Spleen (tissue), 13 donors: ENCODE measurements around the gene IL1RAPL2. TPM values are rescaled to one million over a fixed set of nuclear protein-coding genes. Genes with fewer than 3 reads are reported as not detected.
"Not testable (repeated sequence)": the region's sequence is repeated elsewhere in the genome, so short reads cannot be mapped to it uniquely, and the experiment has no call there.

Experiments
- DNase-seq: peaks from one replicate; pipeline ENCODE4 v3.0.0-alpha.2; 2020
- H3K27ac ChIP-seq, 8 donors: fragments of 200-600 bp; sonication (generic) in 7 of 8; 1 replicate in 4 of 8; 2 replicates in 4 of 8; pipeline versions ENCODE4 v1.5.0 to v1.8.0; 2016 to 2021; ENCODE audit warnings: inconsistent platforms in 4 of 8, mild to moderate bottlenecking in 4 of 8, moderate library complexity in 1 of 8
- H3K27me3 ChIP-seq, 7 donors: fragments of 200-600 bp; sonication (generic) in 6 of 7; replicated peaks in 1 of 7; 1 replicate in 4 of 7; 2 replicates in 3 of 7; pipeline versions ENCODE4 v1.5.0 to v1.8.0; 2016 to 2021; ENCODE audit warnings: inconsistent platforms in 3 of 7, mild to moderate bottlenecking in 1 of 7
- H3K36me3 ChIP-seq, 6 donors: fragments of 200-600 bp; sonication (generic) in 5 of 6; 1 replicate in 4 of 6; 2 replicates in 2 of 6; pipeline versions ENCODE4 v1.5.0 to v1.8.0; 2016 to 2021; ENCODE audit warnings: inconsistent platforms in 2 of 6
- H3K4me1 ChIP-seq, 6 donors: fragments of 200-600 bp; sonication (generic) in 5 of 6; 1 replicate in 3 of 6; 2 replicates in 3 of 6; pipeline versions ENCODE4 v1.5.0 to v1.8.0; 2016 to 2021; ENCODE audit warnings: inconsistent platforms in 3 of 6
- H3K4me3 ChIP-seq, 8 donors: fragments of 200-600 bp; sonication (generic) in 7 of 8; 1 replicate in 4 of 8; 2 replicates in 4 of 8; pipeline versions ENCODE4 v1.5.0 to v1.8.0; 2016 to 2021; ENCODE audit warnings: inconsistent platforms in 4 of 8, mild to moderate bottlenecking in 4 of 8, moderate library complexity in 2 of 8
- H3K9me3 ChIP-seq, 8 donors: fragments of 200-600 bp; sonication (generic) in 7 of 8; 1 replicate in 4 of 8; 2 replicates in 4 of 8; pipeline versions ENCODE4 v1.5.0 to v1.8.0; 2016 to 2021; ENCODE audit warnings: inconsistent platforms in 4 of 8
- POLR2A ChIP-seq, 3 donors: fragments of 450-650 bp; IDR thresholded peaks; one replicate each; pipeline ENCODE4 v1.5.1; 2017; ENCODE audit warnings: antibody characterized with exemption in 3 of 3, mild to moderate bottlenecking in 1 of 3
- POLR2AphosphoS5 ChIP-seq, 3 donors: sonication (generic); formaldehyde crosslinking; IDR thresholded peaks; one replicate each; pipeline ENCODE4 v1.5.1; 2017; ENCODE audit warnings: antibody characterized with exemption in 3 of 3
- WGBS, 5 donors: extraction: QIAGEN DNeasy Blood & Tissue Kit in 3 of 5; methylation state at CpG; one replicate each; pipeline versions ENCODE4 v1.1.5 to v1.1.7; 2013 to 2018; 5-methylcytosine and 5-hydroxymethylcytosine counted together
- intact Hi-C: fragments of 100-400 bp; cut with DNase I; formaldehyde crosslinking; loops from one replicate; pipeline ENCODE4 v1.15.0; 2023; ENCODE audit warnings: low total_unique reads
- long read RNA-seq, 2 donors: transcript quantifications; one replicate each; lab custom pipeline, GENCODE V29; 2026
- polyA plus RNA-seq, 3 donors: library from polyadenylated mRNA; stranded (reverse); fragments of 200-250 nt; gene quantifications; one replicate each; pipeline ENCODE4 v1.2.1, GENCODE V29; 2013
- total RNA-seq, 7 donors: library from RNA; depleted of rRNA in 3 of 7; stranded (reverse); fragments of >200 nt in 3 of 7; fragmentation: NEBNext Ultra II Directional in 4 of 7; extraction: Animal tissue kit (Norgen Biotek cat#: 25700) in 4 of 7; gene quantifications; one replicate each; pipeline versions ENCODE4 v1.1.0 to v1.2.1, GENCODE V29; 2016 to 2021
- TF ChIP-seq, protein P1 (sequence below), 11 experiments: fragments of 200-600 bp in 7 of 11; fragments of 450-650 bp in 4 of 11; sonication (generic) in 4 of 11; IDR thresholded peaks in 8 of 11; conservative IDR thresholded peaks in 3 of 11; 1 replicate in 7 of 11; 2 replicates in 4 of 11; pipeline versions ENCODE4 v1.4.0 to v1.8.0; 2016 to 2021; ENCODE audit warnings: antibody characterized with exemption in 11 of 11, inconsistent platforms in 4 of 11, mild to moderate bottlenecking in 1 of 11
- donor health status: healthy with polysubstance abuse.
- donor health status: DM: no; HTN: no; CAD: no; lungs with moderate emphysema.
- donor health status: DM: no; HTN: no; CAD: no.
- donor health status: Bipolar disorder and iron deficiency.
- donor health status: healthy.
- donor health status: DM: no; HTN: no; CAD: no.
- donor health status: DM: yes; HTN: yes; CAD: no.

The IL1RAPL2 gene
- total RNA-seq (not detected), polyA plus RNA-seq (not detected)
- long read RNA-seq, donor 1, result 0 reads
- long read RNA-seq, donor 2, result 0 reads

DNA sequence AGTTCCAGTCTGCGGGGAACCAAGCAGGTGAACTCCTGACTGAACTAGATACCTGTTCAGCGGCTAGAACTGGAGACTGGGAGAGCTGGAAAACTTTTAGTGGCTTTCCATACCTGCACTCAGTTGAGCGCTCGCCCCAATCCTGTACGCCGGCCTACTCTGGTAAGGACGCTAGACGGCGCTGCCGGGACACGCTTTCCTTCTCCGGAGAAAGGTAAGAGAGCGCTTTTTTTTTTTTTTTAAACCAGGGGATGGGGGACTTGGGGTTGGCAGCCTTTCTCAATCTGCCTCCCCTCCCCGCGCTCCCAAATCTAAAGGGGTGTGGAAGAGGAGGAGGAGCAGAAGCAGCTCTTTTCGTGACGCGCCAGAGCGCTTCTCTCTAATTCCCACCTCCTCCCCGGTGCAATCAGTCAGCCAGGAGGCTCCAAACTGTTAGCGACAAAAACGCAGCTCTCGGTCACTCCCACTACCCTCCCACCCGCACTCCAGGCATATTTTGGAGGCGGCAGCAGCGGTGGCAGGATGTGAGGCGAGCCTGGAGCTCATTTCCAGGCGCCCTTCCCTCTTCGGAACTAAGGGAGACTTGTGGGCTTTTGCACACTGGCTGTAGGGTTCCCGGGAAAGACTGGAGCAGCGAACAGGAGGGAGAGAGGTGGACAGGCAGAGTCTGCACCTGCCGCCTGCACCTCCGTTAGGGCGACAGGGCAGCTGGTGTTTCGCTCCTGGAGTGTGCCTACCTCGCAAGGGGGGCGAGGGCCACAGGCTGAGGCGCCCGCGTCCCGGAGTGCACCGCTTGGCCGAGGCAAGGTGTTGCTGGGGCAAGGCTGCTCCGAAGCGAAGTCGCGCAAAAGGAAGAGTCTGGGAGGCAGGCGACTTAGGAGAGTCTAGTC, at the start of gene IL1RAPL2:
TSS of gene IL1RAPL2 (plus strand) at position 409 of the 890 bp plus-strand sequence.
- H3K36me3 ChIP-seq, result no peaks in the 10 kb centered on the region
- no peak for TF ChIP-seq POLR2AphosphoS5 (IDR thresholded peaks at IDR 0.05)
- no peak for TF ChIP-seq POLR2A (IDR thresholded peaks at IDR 0.05)
- TF ChIP-seq, protein P1, sequence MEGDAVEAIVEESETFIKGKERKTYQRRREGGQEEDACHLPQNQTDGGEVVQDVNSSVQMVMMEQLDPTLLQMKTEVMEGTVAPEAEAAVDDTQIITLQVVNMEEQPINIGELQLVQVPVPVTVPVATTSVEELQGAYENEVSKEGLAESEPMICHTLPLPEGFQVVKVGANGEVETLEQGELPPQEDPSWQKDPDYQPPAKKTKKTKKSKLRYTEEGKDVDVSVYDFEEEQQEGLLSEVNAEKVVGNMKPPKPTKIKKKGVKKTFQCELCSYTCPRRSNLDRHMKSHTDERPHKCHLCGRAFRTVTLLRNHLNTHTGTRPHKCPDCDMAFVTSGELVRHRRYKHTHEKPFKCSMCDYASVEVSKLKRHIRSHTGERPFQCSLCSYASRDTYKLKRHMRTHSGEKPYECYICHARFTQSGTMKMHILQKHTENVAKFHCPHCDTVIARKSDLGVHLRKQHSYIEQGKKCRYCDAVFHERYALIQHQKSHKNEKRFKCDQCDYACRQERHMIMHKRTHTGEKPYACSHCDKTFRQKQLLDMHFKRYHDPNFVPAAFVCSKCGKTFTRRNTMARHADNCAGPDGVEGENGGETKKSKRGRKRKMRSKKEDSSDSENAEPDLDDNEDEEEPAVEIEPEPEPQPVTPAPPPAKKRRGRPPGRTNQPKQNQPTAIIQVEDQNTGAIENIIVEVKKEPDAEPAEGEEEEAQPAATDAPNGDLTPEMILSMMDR (IDR thresholded peaks at IDR 0.05 in 8 of 11, conservative IDR thresholded peaks at IDR 0.05 in 3 of 11), result no peak
- no peak within 1 kb of the TSS for H3K27ac ChIP-seq
- H3K4me3 ChIP-seq, result no peak within 1 kb of the TSS
- DNase-seq, result no peak
- intact Hi-C loops, result no loop called here
- no peaks in the 10 kb centered on the region for H3K4me1 ChIP-seq
- no peaks in the 10 kb centered on the region for H3K9me3 ChIP-seq
- H3K27me3 ChIP-seq, result peaks cover 3 to 56% (median 27%) of the 10 kb centered on the region in 7 donors
- 1 to 41% (median 4%) methylated on average over 24 to 48 of the region's 48 CpGs for WGBS, 5 donors

DNA sequence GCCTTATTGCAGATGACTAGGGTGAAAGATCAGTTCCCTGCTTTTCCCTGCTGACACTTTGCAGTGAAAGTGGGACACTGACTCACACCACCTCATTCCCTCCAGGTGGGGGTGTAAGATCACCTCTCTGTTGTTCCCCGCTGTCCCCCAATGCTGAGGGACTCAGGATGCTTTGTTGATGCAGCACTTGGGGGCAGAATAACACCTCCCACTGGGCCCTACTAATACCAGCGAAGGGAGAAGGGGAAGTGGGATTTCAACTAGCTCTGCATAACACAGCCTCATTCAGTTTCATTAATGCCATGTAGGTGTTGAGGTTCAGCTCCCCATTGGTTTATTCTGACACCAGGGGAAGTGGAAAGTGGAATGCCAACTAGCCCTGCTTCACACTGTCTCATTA, 43.6 kb upstream of the IL1RAPL2 start:
- TF ChIP-seq POLR2AphosphoS5 (IDR thresholded peaks at IDR 0.05), result no peak
- TF ChIP-seq, protein P1 (IDR thresholded peaks at IDR 0.05 in 8 of 11, conservative IDR thresholded peaks at IDR 0.05 in 3 of 11), result no peak
- no peak for TF ChIP-seq POLR2A (IDR thresholded peaks at IDR 0.05)
- intact Hi-C loops, result no loop called here
- DNase-seq, result no peak
- H3K4me3 ChIP-seq, result no peak overlapping the region
- no peak overlapping the region for H3K27ac ChIP-seq
- no peaks in the 10 kb centered on the region for H3K36me3 ChIP-seq
- peaks cover 0 to 8% (median 0%) of the 10 kb centered on the region in 8 donors for H3K9me3 ChIP-seq
- H3K4me1 ChIP-seq, result no peaks in the 10 kb centered on the region
- 17 to 67% (median 30%) methylated on average over 1 to 2 of the region's 2 CpGs for WGBS, 5 donors
- H3K27me3 ChIP-seq, result peaks cover 0 to 10% (median 0%) of the 10 kb centered on the region in 7 donors

DNA sequence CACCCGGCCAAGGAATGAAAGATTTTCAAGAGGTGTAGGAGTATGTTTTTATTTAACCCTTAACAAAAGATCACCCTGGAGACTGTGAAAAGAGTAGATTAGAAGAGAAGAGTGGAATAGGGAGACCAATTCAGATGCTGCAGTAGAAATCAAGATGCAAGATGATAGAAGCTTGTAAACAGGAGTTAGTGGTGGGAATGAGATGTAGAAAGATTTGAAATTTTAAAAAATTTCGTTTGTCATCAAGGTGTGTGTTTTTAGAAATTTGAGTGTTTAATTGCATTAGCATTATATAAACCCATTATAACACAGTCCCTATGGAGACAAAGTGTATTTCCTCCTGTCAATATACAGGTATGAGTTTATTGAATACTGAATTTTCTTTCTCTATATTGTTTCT, 42.1 kb upstream of the IL1RAPL2 start:
- TF ChIP-seq POLR2AphosphoS5 (IDR thresholded peaks at IDR 0.05) (no peak), POLR2A (IDR thresholded peaks at IDR 0.05) (no peak)
- TF ChIP-seq, protein P1 (IDR thresholded peaks at IDR 0.05 in 8 of 11, conservative IDR thresholded peaks at IDR 0.05 in 3 of 11), result no peak
- H3K9me3 ChIP-seq, result peaks cover 0 to 8% (median 0%) of the 10 kb centered on the region in 8 donors
- intact Hi-C loops, result no loop called here
- no peak overlapping the region for H3K27ac ChIP-seq
- H3K4me3 ChIP-seq, result no peak overlapping the region
- H3K27me3 ChIP-seq, result peaks cover 0 to 10% (median 0%) of the 10 kb centered on the region in 7 donors
- H3K4me1 ChIP-seq, result no peaks in the 10 kb centered on the region
- 41 to 86% (median 66%) methylated on average over 2 of the region's 2 CpGs for WGBS, 5 donors
- no peak for DNase-seq
- H3K36me3 ChIP-seq, result no peaks in the 10 kb centered on the region

DNA sequence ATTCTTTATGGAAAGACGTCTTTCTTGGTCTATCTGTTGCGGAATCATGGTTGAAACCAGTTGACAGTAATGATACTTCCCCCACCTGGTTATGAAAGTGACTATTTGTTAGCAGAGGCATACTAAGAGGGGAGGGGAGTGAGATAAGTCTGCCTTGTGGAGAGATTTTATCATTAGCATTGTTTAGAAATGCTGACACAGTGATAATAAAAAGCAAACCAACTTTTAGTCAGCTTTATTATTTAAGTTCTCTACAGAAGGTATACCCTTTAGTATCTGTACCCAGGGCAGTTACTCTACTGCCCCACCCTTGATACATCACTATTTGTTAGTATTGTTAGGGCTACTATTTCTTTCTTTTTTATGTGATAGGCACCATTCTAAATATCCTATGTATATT, 26.9 kb upstream of the IL1RAPL2 start:
- TF ChIP-seq, protein P1 (IDR thresholded peaks at IDR 0.05 in 8 of 11, conservative IDR thresholded peaks at IDR 0.05 in 3 of 11), result no peak
- TF ChIP-seq POLR2AphosphoS5 (IDR thresholded peaks at IDR 0.05) (no peak), POLR2A (IDR thresholded peaks at IDR 0.05) (no peak)
- Histone ChIP-seq H3K4me1 (no peaks in the 10 kb centered on the region), H3K9me3 (peaks cover 0 to 21% (median 0%) of the 10 kb centered on the region in 8 donors), H3K27me3 (no peaks in the 10 kb centered on the region), H3K4me3 (no peak overlapping the region), H3K27ac (no peak overlapping the region), H3K36me3 (no peaks in the 10 kb centered on the region)
- intact Hi-C loops, result no loop called here
- DNase-seq, result no peak
- WGBS, 5 donors, result 77 to 95% (median 94%) methylated on average over 2 of the region's 2 CpGs

DNA sequence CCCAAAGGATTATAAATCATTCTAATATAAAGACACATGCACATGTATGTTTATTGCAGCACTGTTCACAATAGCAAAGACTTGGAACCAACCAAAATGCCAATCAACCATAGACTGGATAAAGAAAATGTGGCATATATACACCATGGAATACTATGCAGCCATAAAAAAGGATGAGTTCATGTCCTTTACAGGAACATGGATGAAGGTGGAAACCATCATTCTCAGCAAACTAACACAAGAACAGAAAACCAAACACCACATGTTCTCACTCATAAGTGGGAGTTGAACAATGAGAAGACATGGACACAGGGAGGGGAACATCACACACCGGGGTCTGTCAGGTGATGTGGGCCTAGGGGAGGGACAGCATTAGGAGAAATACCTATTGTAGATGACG, 23.6 kb upstream of the IL1RAPL2 start:
- H3K4me1 ChIP-seq, intact Hi-C loops, H3K4me3 ChIP-seq, H3K27ac ChIP-seq, DNase-seq, H3K36me3 ChIP-seq, H3K27me3 ChIP-seq: not testable (repeated sequence)
- 40 to 96% (median 45%) methylated on average over 2 of the region's 2 CpGs for WGBS, 5 donors
- H3K9me3 ChIP-seq, result peaks cover 0 to 17% (median 0%) of the 10 kb centered on the region in 8 donors
